HAP-1 (cell line): Measurements from ENCODE around the gene ERMP1.
A peak's percentile ranks its signal among the peaks of the same experiment; 100 is the strongest.

Source experiments
- DNase-seq, 2 experiments: peaks; one replicate each; pipeline ENCODE4 v3.0.0-alpha.2; 2016 to 2020; ENCODE audit warnings: low spot score in 2 of 2
- H3K27me3 ChIP-seq: fragments of 250-450 bp; sonication (Bioruptor Pico); 2 replicates; pipeline ENCODE4 v1.5.1; 2020; ENCODE audit warnings: low read depth, mild to moderate bottlenecking, moderate library complexity
- H3K36me3 ChIP-seq: fragments of 250-450 bp; sonication (Bioruptor Pico); replicated peaks from 2 replicates; pipeline ENCODE4 v1.5.1; 2020; ENCODE audit warnings: mild to moderate bottlenecking
- H3K4me1 ChIP-seq: fragments of 250-450 bp; sonication (Bioruptor Pico); 2 replicates; pipeline ENCODE4 v1.5.1; 2020; ENCODE audit warnings: mild to moderate bottlenecking
- H3K4me3 ChIP-seq: fragments of 250-450 bp; sonication (Bioruptor Pico); 2 replicates; pipeline ENCODE4 v1.5.1; 2020; ENCODE audit warnings: mild to moderate bottlenecking, moderate library complexity
- H3K9me3 ChIP-seq: fragments of 250-450 bp; sonication (Bioruptor Pico); 2 replicates; pipeline ENCODE4 v1.5.1; 2020; ENCODE audit warnings: mild to moderate bottlenecking, moderate library complexity
- in situ Hi-C: fragments of 300-500 bp; cut with MboI; formaldehyde crosslinking; loops from 3 replicates; pipeline ENCODE4 v1.14.3; 2020; ENCODE audit warnings: low sequenced_read_pairs, inconsistent platforms, mixed read lengths

Gene ERMP1

GRCh38 chr9:5868235-5868634 is 35.3 kb upstream of the ERMP1 start:
- H3K4me3 ChIP-seq: no peak overlapping the region
- no peak for DNase-seq
- H3K27me3 ChIP-seq: no peaks in the 10 kb centered on the region
- H3K9me3 ChIP-seq: no peaks in the 10 kb centered on the region
- no peaks in the 10 kb centered on the region for H3K36me3 ChIP-seq
- in situ Hi-C loops: no loop called here
- peaks cover 9% of the 10 kb centered on the region for H3K4me1 ChIP-seq

DNA sequence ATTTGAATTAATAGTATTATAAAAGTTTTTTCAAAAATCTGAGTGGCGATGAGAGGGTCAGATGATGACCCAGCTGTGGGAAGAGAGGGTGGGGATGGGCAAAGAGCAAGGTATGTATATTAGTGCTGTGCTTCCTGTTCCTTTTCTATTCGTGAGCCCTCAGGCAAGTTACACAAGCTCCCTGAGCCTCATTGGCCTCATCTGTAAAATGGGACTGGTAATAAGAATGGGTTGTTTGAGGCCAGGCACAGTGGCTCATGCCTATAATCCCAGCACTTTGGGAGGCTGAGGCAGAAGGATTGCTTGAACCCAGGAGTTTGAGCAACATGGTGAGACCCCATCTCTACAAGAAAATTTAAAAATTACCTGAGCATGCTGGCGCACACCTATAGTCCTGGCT is 33.8 kb upstream of the ERMP1 start:
- peaks cover 9% of the 10 kb centered on the region for H3K4me1 ChIP-seq
- in situ Hi-C loops: no loop called here
- no peaks in the 10 kb centered on the region for H3K27me3 ChIP-seq
- no peak for DNase-seq
- H3K36me3 ChIP-seq: no peaks in the 10 kb centered on the region
- no peaks in the 10 kb centered on the region for H3K9me3 ChIP-seq
- no peak overlapping the region for H3K4me3 ChIP-seq

DNA sequence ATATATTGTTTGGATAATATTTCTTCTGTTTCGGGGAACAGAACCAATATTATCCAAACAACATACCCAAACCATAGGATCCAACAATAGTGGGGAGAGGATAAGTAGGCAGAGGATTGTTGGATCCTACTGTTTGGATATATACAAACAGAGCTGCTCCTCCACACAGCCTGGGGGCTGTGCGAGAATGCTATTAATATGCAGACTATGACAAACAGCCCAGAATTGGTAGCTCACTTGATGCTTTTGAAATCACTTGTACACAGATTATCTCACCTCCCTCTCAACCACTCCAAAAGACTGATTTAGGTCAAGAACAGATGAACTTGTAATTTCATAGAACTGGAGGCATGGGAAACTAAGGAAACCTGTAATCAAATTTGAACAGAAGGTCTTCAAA is 33.4 kb upstream of the ERMP1 start:
- Histone ChIP-seq H3K36me3 (no peaks in the 10 kb centered on the region), H3K4me1 (peaks cover 9% of the 10 kb centered on the region), H3K27me3 (no peaks in the 10 kb centered on the region), H3K4me3 (no peak overlapping the region), H3K9me3 (no peaks in the 10 kb centered on the region)
- in situ Hi-C loops: no loop called here
- DNase-seq: peak; percentile 69 to 80

DNA sequence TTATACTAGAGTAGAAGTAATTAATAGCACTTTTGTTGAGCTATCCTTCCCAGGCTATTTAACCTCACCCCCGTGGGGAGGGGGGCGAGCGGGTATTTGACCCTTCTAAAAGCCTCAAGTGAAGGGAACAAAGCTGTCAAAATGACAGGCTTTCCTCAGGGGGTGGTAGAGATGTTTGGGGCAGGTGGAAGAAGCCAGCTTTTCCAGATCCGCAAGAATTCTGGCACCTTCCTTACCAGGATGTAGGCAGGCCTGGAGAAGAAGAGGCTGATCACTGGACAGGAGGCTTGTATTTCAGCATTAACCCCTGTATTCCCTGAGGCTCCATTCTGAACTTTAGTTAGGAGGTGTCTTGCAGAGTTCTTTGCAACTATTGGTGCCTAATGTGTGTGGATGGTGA is 31.5 kb upstream of the ERMP1 start:
- Histone ChIP-seq H3K27me3 (no peaks in the 10 kb centered on the region), H3K4me3 (no peak overlapping the region), H3K36me3 (no peaks in the 10 kb centered on the region), H3K4me1 (peaks cover 9% of the 10 kb centered on the region), H3K9me3 (no peaks in the 10 kb centered on the region)
- DNase-seq: no peak
- in situ Hi-C loops: no loop called here

- no peaks in the 10 kb centered on the region for H3K9me3 ChIP-seq
- no peaks in the 10 kb centered on the region for H3K36me3 ChIP-seq
- in situ Hi-C loops: no loop called here
- H3K4me3 ChIP-seq: no peak overlapping the region
- H3K27me3 ChIP-seq: no peaks in the 10 kb centered on the region
- peaks cover 9% of the 10 kb centered on the region for H3K4me1 ChIP-seq
- DNase-seq: no peak
Measured at GRCh38 chr9:5863092-5863746, 30.3 kb upstream of the ERMP1 start.

DNA sequence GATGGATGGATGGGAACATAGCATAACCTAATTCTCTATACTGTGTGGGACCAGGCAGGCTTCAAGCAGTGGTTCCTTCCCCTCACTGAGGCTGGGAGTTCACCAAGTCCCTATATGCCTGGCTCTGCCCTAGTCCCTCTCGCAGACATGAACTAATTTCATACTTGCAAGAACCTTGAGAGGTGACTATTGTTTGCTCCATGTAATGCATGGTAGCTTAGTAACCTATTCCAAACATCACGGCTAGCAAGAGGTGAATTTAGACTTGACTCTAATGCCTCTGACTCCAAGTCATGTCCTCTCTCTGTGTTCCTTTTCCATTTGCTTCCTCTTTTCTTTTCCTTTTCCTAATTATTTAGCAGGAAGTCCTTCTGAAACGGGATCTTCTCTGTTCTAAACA is 25.9 kb upstream of the ERMP1 start:
- Histone ChIP-seq H3K36me3 (no peaks in the 10 kb centered on the region), H3K27me3 (no peaks in the 10 kb centered on the region), H3K4me3 (no peak overlapping the region), H3K9me3 (no peaks in the 10 kb centered on the region), H3K4me1 (no peaks in the 10 kb centered on the region)
- in situ Hi-C loops: no loop called here
- no peak for DNase-seq

DNA sequence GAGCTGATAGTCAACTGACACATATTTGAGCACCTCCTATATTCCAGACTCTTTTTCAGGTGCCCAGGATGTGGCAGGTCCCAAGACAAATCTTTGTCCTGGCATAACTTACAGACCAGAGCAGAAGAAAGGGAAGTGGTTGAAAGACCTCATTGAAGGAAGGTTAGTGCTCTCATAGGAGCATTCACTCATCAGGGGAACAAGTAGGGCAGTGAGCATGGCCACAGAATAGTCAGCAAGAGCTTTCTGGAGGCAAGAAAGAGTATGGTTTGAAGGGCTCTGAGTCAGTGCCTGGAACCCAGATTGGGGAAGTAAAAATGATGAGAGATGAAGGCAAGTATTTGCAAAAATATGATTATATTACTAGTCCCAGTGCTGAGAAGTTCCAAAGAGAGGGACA is 25.0 kb upstream of the ERMP1 start:
- Histone ChIP-seq H3K27me3 (no peaks in the 10 kb centered on the region), H3K9me3 (no peaks in the 10 kb centered on the region), H3K4me3 (no peak overlapping the region), H3K4me1 (no peaks in the 10 kb centered on the region), H3K36me3 (no peaks in the 10 kb centered on the region)
- no peak for DNase-seq
- in situ Hi-C loops: no loop called here

- in situ Hi-C loops: no loop called here
- no peaks in the 10 kb centered on the region for H3K27me3 ChIP-seq
- no peak for DNase-seq
- H3K4me1 ChIP-seq: no peaks in the 10 kb centered on the region
- no peaks in the 10 kb centered on the region for H3K36me3 ChIP-seq
- no peak overlapping the region for H3K4me3 ChIP-seq
- no peaks in the 10 kb centered on the region for H3K9me3 ChIP-seq
Measured at GRCh38 chr9:5854063-5854790, 21.3 kb upstream of the ERMP1 start.

- H3K4me3 ChIP-seq: no peak overlapping the region
- no peaks in the 10 kb centered on the region for H3K27me3 ChIP-seq
- no peaks in the 10 kb centered on the region for H3K9me3 ChIP-seq
- no peaks in the 10 kb centered on the region for H3K4me1 ChIP-seq
- in situ Hi-C loops: no loop called here
- no peak for DNase-seq
- no peaks in the 10 kb centered on the region for H3K36me3 ChIP-seq
Measured at GRCh38 chr9:5853617-5854016, 20.7 kb upstream of the ERMP1 start.

GRCh38 chr9:5852987-5853386 is 20.1 kb upstream of the ERMP1 start:
- in situ Hi-C loops: no loop called here
- no peaks in the 10 kb centered on the region for H3K27me3 ChIP-seq
- no peaks in the 10 kb centered on the region for H3K4me1 ChIP-seq
- H3K36me3 ChIP-seq: no peaks in the 10 kb centered on the region
- H3K9me3 ChIP-seq: no peaks in the 10 kb centered on the region
- no peak for DNase-seq
- H3K4me3 ChIP-seq: no peak overlapping the region

- Histone ChIP-seq H3K9me3 (no peaks in the 10 kb centered on the region), H3K36me3 (no peaks in the 10 kb centered on the region), H3K4me1 (no peaks in the 10 kb centered on the region), H3K27me3 (no peaks in the 10 kb centered on the region), H3K4me3 (no peak overlapping the region)
- DNase-seq: no peak
- in situ Hi-C loops: no loop called here
Measured at GRCh38 chr9:5851445-5851844, 18.5 kb upstream of the ERMP1 start.

- no peak for DNase-seq
- H3K36me3 ChIP-seq: no peaks in the 10 kb centered on the region
- no peaks in the 10 kb centered on the region for H3K4me1 ChIP-seq
- H3K27me3 ChIP-seq: no peaks in the 10 kb centered on the region
- no peaks in the 10 kb centered on the region for H3K9me3 ChIP-seq
- in situ Hi-C loops: no loop called here
- no peak overlapping the region for H3K4me3 ChIP-seq
Measured at GRCh38 chr9:5850724-5851122, 17.8 kb upstream of the ERMP1 start.

DNA sequence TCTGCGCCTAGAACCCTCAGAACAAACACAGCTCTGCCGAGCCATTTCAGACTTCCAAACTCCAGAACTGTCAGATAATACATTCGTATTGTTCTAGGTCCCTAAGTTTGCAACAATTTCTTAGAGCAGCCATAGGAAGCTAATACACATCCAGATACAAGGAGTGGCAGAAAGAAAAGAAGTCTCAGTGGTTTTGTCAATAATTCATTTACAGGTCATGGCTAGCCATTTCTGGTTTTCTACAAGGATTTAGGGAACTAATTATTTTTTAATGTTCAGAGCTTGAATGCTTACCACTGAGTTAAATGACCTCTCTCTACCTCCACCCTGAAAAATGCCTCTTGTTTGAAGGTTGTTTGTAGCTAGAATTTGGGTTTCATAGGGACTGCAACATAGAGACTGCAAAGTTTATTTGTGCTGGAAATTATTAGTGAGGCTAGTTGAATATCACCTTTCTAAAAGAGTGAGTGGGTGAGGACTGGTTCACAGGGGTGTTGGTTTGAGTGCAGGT is 15.5 kb upstream of the ERMP1 start:
- in situ Hi-C loops: no loop called here
- no peaks in the 10 kb centered on the region for H3K4me1 ChIP-seq
- no peak overlapping the region for H3K4me3 ChIP-seq
- no peaks in the 10 kb centered on the region for H3K36me3 ChIP-seq
- H3K27me3 ChIP-seq: no peaks in the 10 kb centered on the region
- DNase-seq: no peak
- H3K9me3 ChIP-seq: no peaks in the 10 kb centered on the region

DNA sequence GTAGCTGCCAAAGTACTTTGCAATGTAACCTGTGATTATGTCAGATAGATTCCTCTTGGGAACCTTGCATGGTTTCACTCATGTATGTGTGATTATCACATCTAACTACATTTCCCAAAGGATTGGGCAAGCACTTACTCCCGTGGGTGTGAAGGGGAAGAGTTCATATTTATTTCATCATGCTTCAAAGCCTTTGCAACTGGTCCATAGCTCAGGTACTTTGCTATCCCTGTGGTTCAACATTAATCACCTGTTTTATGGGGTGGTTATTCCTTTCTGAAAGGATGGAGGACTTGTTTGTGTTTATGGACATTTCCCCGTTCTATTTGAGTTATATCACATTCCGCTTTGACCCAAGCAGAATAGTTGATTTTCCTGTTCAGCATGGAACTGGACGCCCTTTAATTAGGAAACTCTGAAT is 13.6 kb upstream of the ERMP1 start:
- no peaks in the 10 kb centered on the region for H3K9me3 ChIP-seq
- H3K4me1 ChIP-seq: no peaks in the 10 kb centered on the region
- no peaks in the 10 kb centered on the region for H3K36me3 ChIP-seq
- DNase-seq: no peak
- in situ Hi-C loops: no loop called here
- no peaks in the 10 kb centered on the region for H3K27me3 ChIP-seq
- H3K4me3 ChIP-seq: no peak overlapping the region
